Measurements from ENCODE around the gene VPS37C. TPM values are rescaled to one million over a fixed set of nuclear protein-coding genes. Genes with fewer than 3 reads are reported as not detected.

The VPS37C gene
- total RNA-seq, 1 donor from 2014 or later: 9.9 TPM

DNA sequence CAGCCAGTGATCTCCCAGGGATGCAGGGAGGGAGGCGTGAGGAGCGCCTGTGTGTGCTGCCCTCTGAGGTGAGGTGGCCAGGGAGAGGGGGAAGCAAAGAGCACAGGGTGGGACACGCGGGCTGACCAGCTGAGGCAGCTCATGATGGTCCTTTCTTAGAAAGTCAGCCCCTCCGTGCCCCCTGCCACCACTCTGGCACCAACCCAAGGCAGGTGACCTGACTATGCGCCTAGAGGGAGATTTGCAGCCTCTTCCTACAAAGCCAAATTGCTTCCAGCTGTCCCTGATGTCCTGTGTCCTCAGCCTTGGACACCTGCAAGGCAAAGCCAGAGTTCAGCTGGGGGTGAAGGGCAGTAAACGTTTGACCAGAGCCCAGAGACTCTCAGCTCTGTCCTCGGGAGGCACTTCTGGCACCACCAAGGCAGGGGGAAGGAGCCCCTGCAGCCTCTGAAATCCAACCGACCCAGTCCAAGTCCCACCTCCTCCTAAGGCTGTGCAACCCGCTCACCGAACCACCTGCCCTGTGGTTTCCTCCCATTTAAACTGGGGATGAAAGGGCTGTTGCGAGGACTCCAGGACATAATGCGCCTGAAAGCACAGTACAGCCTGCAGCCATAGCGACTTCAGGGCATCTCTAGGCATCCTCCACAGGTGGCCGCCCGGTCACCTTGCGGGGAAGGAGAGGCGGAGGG, 32.1 kb downstream of the VPS37C start:
- H3K27me3 ChIP-seq: no peaks in the 10 kb centered on the region
- H3K36me3 ChIP-seq: no peaks in the 10 kb centered on the region
- no peaks in the 10 kb centered on the region for H3K9me3 ChIP-seq (ENCODE audit: low read depth)
- H3K4me3 ChIP-seq: no peak overlapping the region
- no peak overlapping the region for H3K27ac ChIP-seq
- TF ChIP-seq, protein P1, sequence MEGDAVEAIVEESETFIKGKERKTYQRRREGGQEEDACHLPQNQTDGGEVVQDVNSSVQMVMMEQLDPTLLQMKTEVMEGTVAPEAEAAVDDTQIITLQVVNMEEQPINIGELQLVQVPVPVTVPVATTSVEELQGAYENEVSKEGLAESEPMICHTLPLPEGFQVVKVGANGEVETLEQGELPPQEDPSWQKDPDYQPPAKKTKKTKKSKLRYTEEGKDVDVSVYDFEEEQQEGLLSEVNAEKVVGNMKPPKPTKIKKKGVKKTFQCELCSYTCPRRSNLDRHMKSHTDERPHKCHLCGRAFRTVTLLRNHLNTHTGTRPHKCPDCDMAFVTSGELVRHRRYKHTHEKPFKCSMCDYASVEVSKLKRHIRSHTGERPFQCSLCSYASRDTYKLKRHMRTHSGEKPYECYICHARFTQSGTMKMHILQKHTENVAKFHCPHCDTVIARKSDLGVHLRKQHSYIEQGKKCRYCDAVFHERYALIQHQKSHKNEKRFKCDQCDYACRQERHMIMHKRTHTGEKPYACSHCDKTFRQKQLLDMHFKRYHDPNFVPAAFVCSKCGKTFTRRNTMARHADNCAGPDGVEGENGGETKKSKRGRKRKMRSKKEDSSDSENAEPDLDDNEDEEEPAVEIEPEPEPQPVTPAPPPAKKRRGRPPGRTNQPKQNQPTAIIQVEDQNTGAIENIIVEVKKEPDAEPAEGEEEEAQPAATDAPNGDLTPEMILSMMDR (IDR thresholded peaks at IDR 0.05): no peak
- TF ChIP-seq EZH2 (IDR thresholded peaks at IDR 0.05): no peak
- TF ChIP-seq EZH2phosphoT487 (IDR thresholded peaks at IDR 0.05): no peak
- no peak overlapping the region for H3K9ac ChIP-seq
- H3K4me3 Mint-ChIP-seq: no peak overlapping the region
- H3K36me3 Mint-ChIP-seq: no peaks in the 10 kb centered on the region
- H3K9me3 Mint-ChIP-seq: no peaks in the 10 kb centered on the region
- no peak for DNase-seq (ENCODE audit: low spot score)
- no peak overlapping the region for H3K4me2 ChIP-seq
- H3K4me1 ChIP-seq: peaks cover 9% of the 10 kb centered on the region
- H3F3A ChIP-seq (ENCODE audit: low read depth): peaks cover 4% of the 10 kb centered on the region
- H3K79me2 ChIP-seq (ENCODE audit: low read depth): no peaks in the 10 kb centered on the region
- H3K27ac Mint-ChIP-seq: no peak overlapping the region
- peaks cover 31% of the 10 kb centered on the region for H3K4me1 Mint-ChIP-seq
- H4K20me1 ChIP-seq (ENCODE audit: low read depth): no peaks in the 10 kb centered on the region
- no peak overlapping the region for H2AFZ ChIP-seq (replicated peaks)
- peaks cover 8% of the 10 kb centered on the region for H3K27me3 Mint-ChIP-seq (ENCODE audit: insufficient read depth, low read depth)

- H3K79me2 ChIP-seq (ENCODE audit: low read depth): no peaks in the 10 kb centered on the region
- H3K27me3 ChIP-seq: no peaks in the 10 kb centered on the region
- H3K4me3 ChIP-seq: no peak overlapping the region
- H3K4me1 ChIP-seq: peaks cover 9% of the 10 kb centered on the region
- peaks cover 4% of the 10 kb centered on the region for H3F3A ChIP-seq (ENCODE audit: low read depth)
- H2AFZ ChIP-seq (replicated peaks): no peak overlapping the region
- Mint-ChIP-seq H3K4me1 (peaks cover 32% of the 10 kb centered on the region), H3K9me3 (no peaks in the 10 kb centered on the region), H3K36me3 (no peaks in the 10 kb centered on the region), H3K27me3 (ENCODE audit: insufficient read depth, low read depth) (peaks cover 7% of the 10 kb centered on the region), H3K4me3 (no peak overlapping the region), H3K27ac (no peak overlapping the region)
- no peak overlapping the region for H3K9ac ChIP-seq
- H3K27ac ChIP-seq: no peak overlapping the region
- no peaks in the 10 kb centered on the region for H3K36me3 ChIP-seq
- TF ChIP-seq EZH2phosphoT487 (IDR thresholded peaks at IDR 0.05) (no peak), EZH2 (IDR thresholded peaks at IDR 0.05) (no peak)
- TF ChIP-seq, protein P1 (IDR thresholded peaks at IDR 0.05): no peak
- no peaks in the 10 kb centered on the region for H4K20me1 ChIP-seq (ENCODE audit: low read depth)
- no peak for DNase-seq (ENCODE audit: low spot score)
- no peaks in the 10 kb centered on the region for H3K9me3 ChIP-seq (ENCODE audit: low read depth)
- no peak overlapping the region for H3K4me2 ChIP-seq
These were observed 33.2 kb downstream of the VPS37C start for GRCh38 chr11:61127991-61128390.

DNA sequence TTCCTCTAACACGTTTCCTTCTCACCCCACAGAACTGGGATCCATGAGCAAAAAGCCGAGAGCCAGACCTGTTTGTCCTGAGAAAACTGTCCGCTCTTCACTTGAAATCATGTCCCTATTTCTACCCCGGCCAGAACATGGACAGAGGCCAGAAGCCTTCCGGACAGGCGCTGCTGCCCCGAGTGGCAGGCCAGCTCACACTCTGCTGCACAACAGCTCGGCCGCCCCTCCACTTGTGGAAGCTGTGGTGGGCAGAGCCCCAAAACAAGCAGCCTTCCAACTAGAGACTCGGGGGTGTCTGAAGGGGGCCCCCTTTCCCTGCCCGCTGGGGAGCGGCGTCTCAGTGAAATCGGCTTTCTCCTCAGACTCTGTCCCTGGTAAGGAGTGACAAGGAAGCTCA, 35.0 kb downstream of the VPS37C start:
- H3K4me3 Mint-ChIP-seq: peak overlapping the region; percentile 16
- no peak overlapping the region for H3K27ac ChIP-seq
- H3K4me1 Mint-ChIP-seq: peaks cover 33% of the 10 kb centered on the region
- H3K27me3 Mint-ChIP-seq (ENCODE audit: insufficient read depth, low read depth): peaks cover 9% of the 10 kb centered on the region
- H3K4me2 ChIP-seq: no peak overlapping the region
- H3F3A ChIP-seq (ENCODE audit: low read depth): peaks cover 4% of the 10 kb centered on the region
- peak; percentile 56 for DNase-seq (ENCODE audit: low spot score)
- no peak for TF ChIP-seq EZH2 (IDR thresholded peaks at IDR 0.05)
- TF ChIP-seq, protein P1 (IDR thresholded peaks at IDR 0.05): peak; percentile 42
- H4K20me1 ChIP-seq (ENCODE audit: low read depth): no peaks in the 10 kb centered on the region
- H3K9me3 ChIP-seq (ENCODE audit: low read depth): no peaks in the 10 kb centered on the region
- no peak overlapping the region for H3K9ac ChIP-seq
- peaks cover 2% of the 10 kb centered on the region for H3K36me3 Mint-ChIP-seq
- no peaks in the 10 kb centered on the region for H3K79me2 ChIP-seq (ENCODE audit: low read depth)
- H3K9me3 Mint-ChIP-seq: no peaks in the 10 kb centered on the region
- H3K4me3 ChIP-seq: no peak overlapping the region
- H3K36me3 ChIP-seq: no peaks in the 10 kb centered on the region
- H3K27ac Mint-ChIP-seq: peak overlapping the region; percentile 42
- no peak overlapping the region for H2AFZ ChIP-seq (replicated peaks)
- peaks cover 9% of the 10 kb centered on the region for H3K4me1 ChIP-seq
- H3K27me3 ChIP-seq: no peaks in the 10 kb centered on the region
